Activated T-cell treated with anti-CD3 and anti-CD28 coated beads, Interleukin-2, amount 50 U/mL, for 1 hour (primary cell): ENCODE data around the gene OPN3.

Experiments used
- DNase-seq: peaks from one replicate; pipeline ENCODE4 v3.0.0-alpha.2; 2020

The OPN3 gene

GRCh38 chr1:241586905-241587512 lies 53.2 kb downstream of the OPN3 start:
- no peak for DNase-seq

GRCh38 chr1:241582921-241583321 lies 57.2 kb downstream of the OPN3 start:
- no peak for DNase-seq

DNA sequence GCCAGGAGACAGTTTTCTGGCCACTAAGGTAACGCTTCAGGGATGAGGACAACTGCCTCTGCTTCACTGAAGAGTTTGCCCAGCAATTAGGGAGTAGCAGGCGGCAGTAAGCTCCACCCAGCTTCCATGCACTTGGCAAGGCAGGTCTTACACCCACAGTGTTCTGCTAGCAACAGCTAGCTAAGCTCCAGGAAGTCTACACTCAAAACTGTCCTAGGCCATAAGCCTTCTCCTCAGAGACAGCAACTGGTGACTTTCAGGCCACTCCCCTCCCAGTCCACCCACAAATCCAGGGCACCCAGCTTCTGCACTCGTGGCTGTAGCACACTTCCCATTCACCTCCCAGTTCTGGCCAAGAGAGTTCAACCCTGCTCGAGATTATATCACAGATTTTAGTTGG lies 60.7 kb downstream of the OPN3 start:
- no peak for DNase-seq

DNA sequence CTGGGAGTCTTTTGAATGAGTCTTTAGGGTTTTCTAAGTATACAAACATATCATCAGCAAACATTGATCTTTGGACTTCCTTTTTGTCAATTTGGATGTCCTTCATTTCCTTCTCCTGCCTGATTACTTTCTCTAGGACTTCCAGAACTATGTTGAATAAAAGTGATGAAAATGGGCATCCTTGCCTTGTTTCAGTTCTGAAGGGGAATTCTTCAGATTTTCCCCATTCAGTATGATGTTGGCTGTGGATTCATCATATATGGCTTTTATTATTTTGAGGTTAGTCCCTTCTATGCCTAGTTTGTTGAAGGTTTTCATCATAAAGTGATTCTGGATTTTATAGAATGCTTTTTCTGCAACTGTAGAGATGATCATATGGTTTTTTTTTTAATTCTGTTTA lies 66.0 kb downstream of the OPN3 start:
- no peak for DNase-seq

DNA sequence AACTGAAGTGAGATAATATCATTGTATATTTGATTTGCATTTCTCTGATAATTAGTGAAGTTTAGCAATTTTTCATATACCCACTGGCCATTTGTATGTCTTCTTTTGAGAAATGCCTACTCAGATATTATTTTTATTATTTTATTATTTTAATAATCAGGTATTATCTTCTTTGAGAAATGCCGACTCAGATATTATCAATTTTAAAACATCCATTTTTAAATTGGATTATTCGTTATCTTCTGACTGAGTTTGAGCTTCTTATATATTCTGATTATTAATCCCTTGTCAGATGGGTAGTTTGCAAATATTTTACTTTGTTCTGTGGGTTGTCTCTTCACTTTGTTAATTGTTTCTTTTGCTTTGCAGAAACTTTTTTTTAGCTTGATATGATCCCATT lies 70.3 kb downstream of the OPN3 start:
- no peak for DNase-seq

- no peak for DNase-seq
These were observed 79.4 kb downstream of the OPN3 start for GRCh38 chr1:241560849-241561187.

DNA sequence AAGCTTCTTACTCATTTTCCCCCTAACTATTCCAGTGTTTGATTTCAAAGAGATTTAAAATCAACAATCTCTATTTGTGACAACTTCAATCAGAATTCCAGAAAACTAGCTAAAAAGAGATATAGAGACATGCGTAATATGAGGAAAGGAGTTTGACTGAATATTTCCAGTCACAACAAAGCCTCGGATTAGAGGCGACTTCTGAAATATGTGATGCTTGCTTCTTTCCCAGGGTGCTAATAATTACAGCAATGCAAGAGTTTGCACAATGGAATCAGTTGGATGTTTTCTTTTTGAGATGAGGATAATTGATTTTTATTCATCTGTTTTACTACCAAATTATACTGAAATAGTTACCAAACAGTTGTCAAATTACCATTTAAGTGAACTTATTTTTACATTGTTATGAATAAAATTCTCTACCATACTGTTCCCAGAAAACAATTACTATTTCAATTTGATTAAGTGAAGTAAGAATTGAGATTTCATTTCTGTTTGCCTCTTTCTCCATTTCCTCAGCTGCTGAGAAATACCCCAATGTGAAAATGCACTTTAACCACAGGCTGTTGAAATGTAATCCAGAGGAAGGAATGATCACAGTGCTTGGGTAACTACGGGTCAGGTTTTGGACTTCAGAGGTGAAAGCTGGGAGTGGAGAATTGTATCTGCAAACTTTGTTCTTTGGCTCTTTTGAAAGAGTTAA lies 79.9 kb downstream of the OPN3 start:
- no peak for DNase-seq

- no peak for DNase-seq
These were observed 82.5 kb downstream of the OPN3 start for GRCh38 chr1:241557551-241558193.

DNA sequence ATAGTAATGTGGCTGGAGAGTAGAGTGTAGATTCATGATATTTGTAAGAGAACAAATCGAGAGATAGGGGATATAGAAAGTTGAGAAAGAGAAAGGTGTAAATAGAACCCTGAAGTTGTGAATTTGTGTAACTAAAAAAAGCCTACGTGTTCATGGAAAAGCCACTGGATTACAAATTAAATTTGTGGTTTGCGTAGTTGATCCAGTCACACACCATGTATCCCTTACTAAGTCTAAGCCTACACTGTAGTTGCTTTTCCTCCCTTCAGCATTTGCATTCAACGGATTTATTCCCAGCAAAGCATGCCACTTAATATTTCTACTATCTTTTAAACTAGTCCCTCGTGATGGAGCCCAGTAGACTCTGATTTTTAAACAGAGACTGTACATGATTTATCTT lies 83.1 kb downstream of the OPN3 start:
- DNase-seq: no peak

DNA sequence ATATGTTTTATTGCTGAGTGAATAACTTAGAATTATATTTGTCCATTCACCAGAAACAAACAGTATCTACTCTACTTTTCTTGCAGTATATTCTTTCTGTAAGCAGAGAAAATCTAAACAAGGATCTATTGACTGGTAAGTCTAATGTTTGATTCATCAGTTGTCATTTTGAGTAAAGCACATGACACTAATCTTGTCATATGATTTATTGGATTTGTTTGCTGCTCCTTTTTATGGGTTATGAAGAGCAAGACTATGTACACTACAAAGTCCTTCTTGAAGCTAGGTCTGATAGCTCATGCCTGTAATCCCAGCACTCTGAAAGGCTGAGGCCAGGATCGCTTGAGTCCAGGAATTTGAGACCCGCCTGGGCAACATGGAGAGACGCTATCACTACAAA lies 84.6 kb downstream of the OPN3 start:
- DNase-seq: no peak

GRCh38 chr1:241553886-241554592 lies 86.1 kb downstream of the OPN3 start:
- DNase-seq: no peak

DNA sequence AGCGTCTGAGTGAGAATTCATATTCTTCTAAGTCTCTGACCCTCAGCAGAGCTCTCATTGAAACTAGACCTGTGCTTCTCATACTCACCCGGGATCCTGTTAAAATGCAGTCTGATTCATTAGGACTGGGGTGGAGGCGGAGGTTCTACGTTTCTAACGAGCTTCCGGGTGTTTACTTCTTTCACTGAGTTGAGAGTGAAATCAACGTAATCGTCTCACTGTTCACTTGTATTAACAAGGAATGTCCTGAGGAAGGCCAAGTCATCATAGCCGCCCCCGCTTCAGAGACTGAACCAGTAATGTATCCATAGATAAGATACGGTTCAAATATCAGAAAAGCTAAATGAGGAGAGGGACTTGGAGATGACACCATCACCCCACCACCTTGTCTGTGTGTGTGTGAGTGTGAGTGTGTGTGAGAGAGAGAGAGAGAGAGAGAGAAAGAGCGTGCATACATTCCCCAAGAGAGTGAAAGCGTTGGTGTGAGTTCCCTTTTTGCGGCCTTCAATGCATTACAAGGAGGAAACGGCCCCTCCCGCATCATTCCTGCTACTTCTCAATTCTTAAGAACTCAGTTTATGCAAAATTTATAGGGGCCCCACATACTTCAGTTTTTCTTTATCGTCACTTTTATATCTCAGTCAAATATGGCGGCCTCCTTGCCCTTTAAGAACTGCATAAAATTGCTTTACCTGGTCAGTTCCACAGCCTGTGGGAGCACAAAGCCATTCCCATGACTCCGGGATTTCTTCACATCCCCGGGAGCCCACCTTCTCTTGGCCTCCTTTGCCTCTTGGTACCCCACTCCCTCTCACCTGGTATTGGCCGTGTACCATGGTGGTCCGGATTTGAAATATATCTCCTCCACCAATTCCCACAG lies 88.2 kb downstream of the OPN3 start:
- peak; percentile 16 for DNase-seq

DNA sequence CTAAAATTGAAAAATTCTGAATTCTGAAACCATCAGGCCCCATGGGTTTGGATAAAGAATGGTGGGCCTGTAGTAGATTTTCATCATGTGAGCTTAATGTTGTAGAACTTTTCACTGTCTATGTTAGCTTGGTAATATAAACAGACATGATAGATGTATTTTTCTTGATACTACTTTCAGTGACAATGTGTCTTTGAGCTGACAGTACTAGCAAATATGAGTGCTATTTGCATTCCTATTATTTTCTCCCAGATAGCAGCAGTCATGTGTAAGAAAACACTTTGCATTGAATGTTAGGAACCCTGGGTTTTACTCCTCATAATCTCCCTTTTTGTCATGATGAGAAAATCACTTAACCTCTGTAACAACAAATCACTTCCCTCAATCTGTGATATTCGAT lies 89.9 kb downstream of the OPN3 start:
- DNase-seq: no peak

DNA sequence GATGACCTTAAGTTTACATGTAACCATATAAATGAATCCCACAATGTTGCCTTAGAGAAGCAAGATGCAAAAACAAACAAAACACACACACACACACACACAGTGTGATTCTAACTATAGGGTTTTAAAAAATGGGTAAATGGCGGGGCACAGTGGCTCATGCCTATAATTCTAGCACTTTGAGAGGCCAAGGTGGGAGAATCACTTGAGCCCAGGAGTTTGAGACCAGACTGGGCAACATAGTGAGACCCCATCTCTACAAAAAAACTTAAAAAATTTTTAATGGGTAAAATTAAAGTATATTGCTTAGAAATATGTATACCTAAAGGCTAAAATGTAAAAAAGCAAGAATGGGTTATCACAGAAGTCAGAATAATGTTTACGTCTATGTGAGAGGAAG lies 92.2 kb downstream of the OPN3 start:
- no peak for DNase-seq
